ENCODE measurements around the gene KCNK6. TPM values are rescaled to one million over a fixed set of nuclear protein-coding genes. Genes with fewer than 3 reads are reported as not detected.
A peak's percentile ranks its signal among the peaks of the same experiment; 100 is the strongest.

Gene KCNK6
- total RNA-seq, 1 experiment from 2014 or later, result 5.9 TPM

- peak; percentile 33 for DNase-seq (ENCODE audit: low read depth)
These were observed 20.6 kb upstream of the KCNK6 start for GRCh38 chr19:38298821-38299680.

GRCh38 chr19:38303517-38304351 is 15.9 kb upstream of the KCNK6 start, which contains the start of gene C19orf33:
Gene C19orf33 (plus strand): TSS chr19:38304251. CDS start chr19:38304262, 11 bp downstream.
- DNase-seq (ENCODE audit: low read depth), result peak; percentile 53

- DNase-seq (ENCODE audit: low read depth), result no peak
These were observed 15.2 kb upstream of the KCNK6 start for GRCh38 chr19:38304352-38304865.

GRCh38 chr19:38304866-38305429 is 14.7 kb upstream of the KCNK6 start:
- peak; percentile 57 for DNase-seq (ENCODE audit: low read depth)

- DNase-seq (ENCODE audit: low read depth), result no peak
These were observed 13.4 kb upstream of the KCNK6 start for GRCh38 chr19:38306236-38306635.

- no peak for DNase-seq (ENCODE audit: low read depth)
These were observed 12.6 kb upstream of the KCNK6 start for GRCh38 chr19:38307076-38307475.

GRCh38 chr19:38307597-38307996 is 12.0 kb upstream of the KCNK6 start:
- no peak for DNase-seq (ENCODE audit: low read depth)

- DNase-seq (ENCODE audit: low read depth), result no peak
These were observed 11.5 kb upstream of the KCNK6 start for GRCh38 chr19:38308006-38308766.

GRCh38 chr19:38308926-38309614 is 10.6 kb upstream of the KCNK6 start:
- no peak for DNase-seq (ENCODE audit: low read depth)

- DNase-seq (ENCODE audit: low read depth), result no peak
These were observed 9.9 kb upstream of the KCNK6 start for GRCh38 chr19:38309615-38310278.

GRCh38 chr19:38310279-38310670 is 9.4 kb upstream of the KCNK6 start:
- DNase-seq (ENCODE audit: low read depth), result no peak

GRCh38 chr19:38310986-38311385 is 8.7 kb upstream of the KCNK6 start:
- DNase-seq (ENCODE audit: low read depth), result no peak

GRCh38 chr19:38315657-38316476 is 3.8 kb upstream of the KCNK6 start, which contains the start of gene YIF1B:
Gene YIF1B (minus strand): TSS chr19:38315947. CDS start chr19:38315917, 30 bp downstream.
- peak; percentile 99 for DNase-seq (ENCODE audit: low read depth)

- DNase-seq (ENCODE audit: low read depth), result no peak
These were observed 3.1 kb upstream of the KCNK6 start for GRCh38 chr19:38316477-38317067.

- DNase-seq (ENCODE audit: low read depth), result no peak
These were observed 2.5 kb upstream of the KCNK6 start for GRCh38 chr19:38317104-38317612.

GRCh38 chr19:38318660-38319059 is 985 bp upstream of the KCNK6 start:
- no peak for DNase-seq (ENCODE audit: low read depth)

- no peak for DNase-seq (ENCODE audit: low read depth)
These were observed 1.3 kb downstream of the KCNK6 start for GRCh38 chr19:38320969-38321339.

- DNase-seq (ENCODE audit: low read depth), result no peak
These were observed 2.1 kb downstream of the KCNK6 start for GRCh38 chr19:38321646-38322196.
